Measurements from ENCODE around the gene CEP57L1. TPM values are rescaled to one million over a fixed set of nuclear protein-coding genes. Genes with fewer than 3 reads are reported as not detected.
"Not testable (repeated sequence)": the region's sequence is repeated elsewhere in the genome, so short reads cannot be mapped to it uniquely, and the experiment has no call there.

Gene CEP57L1
- total RNA-seq, 1 donor from 2014 or later: 25.4 TPM

DNA sequence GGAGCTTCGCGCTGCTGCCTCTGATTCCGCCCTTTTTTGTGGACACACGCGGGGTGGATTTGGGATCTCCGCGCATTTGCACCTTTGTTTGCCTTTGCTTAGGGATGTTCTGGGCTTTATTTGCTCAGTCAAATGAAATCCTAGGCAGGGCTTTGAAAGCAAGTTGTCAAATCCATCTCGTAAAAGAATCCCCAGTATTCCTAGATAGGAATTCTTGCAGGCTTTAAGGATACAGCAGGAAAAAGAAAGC, 453 bp downstream of the CEP57L1 start:
- intact Hi-C loops (cut with micrococcal nuclease): loop anchor here (1.0 to 10.0 kb wide), 9 partner anchors 9 to 1779 kb away; partner anchors contain the start of genes AMD1, ARMC2, CD164 and MICAL1
- H3K4me1 Mint-ChIP-seq (ENCODE audit: low read depth): peaks cover 45% of the 10 kb centered on the region
- peak overlapping the region; percentile 99 for H3K27ac Mint-ChIP-seq

DNA sequence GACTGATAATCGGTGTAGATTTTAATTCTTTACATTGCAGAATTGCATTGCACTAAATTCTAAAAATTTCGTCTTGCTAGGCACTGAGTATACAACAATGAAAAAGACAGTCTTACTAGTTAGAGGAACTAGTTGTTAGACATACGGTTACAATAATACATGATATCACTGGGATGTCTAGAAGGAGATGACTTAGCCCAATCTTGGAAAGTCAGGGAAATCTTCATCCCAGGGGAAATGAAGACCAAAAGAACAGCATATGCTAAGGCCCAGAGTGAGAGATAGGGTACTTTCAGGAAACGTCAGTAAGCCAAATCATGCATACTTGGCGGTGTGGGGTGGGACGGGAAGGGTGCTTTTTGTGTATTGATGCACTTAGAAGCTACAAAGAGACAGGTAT, 901 bp downstream of the CEP57L1 start:
- H3K27ac Mint-ChIP-seq: peak overlapping the region; percentile 36
- H3K9me3 Mint-ChIP-seq: no peaks in the 10 kb centered on the region
- peak overlapping the region; percentile 93 for H3K4me3 Mint-ChIP-seq (ENCODE audit: low read depth)
- H3K4me1 Mint-ChIP-seq (ENCODE audit: low read depth): peaks cover 44% of the 10 kb centered on the region
- intact Hi-C loops (cut with micrococcal nuclease): loop anchor here (10.0 kb wide), 2 partner anchors 359 to 1779 kb away; partner anchors contain the start of genes AMD1 and MICAL1
- H3K36me3 Mint-ChIP-seq (ENCODE audit: low read depth): peaks cover 18% of the 10 kb centered on the region
- DNase-seq (ENCODE audit: low spot score): no peak
- no peaks in the 10 kb centered on the region for H3K27me3 Mint-ChIP-seq (ENCODE audit: low read depth)

More for the DNA sequence above, 453 bp downstream of the CEP57L1 start:
- no peaks in the 10 kb centered on the region for H3K9me3 Mint-ChIP-seq
- peaks cover 15% of the 10 kb centered on the region for H3K36me3 Mint-ChIP-seq (ENCODE audit: low read depth)
- no peaks in the 10 kb centered on the region for H3K27me3 Mint-ChIP-seq (ENCODE audit: low read depth)
- no peak for DNase-seq (ENCODE audit: low spot score)
- peak overlapping the region; percentile 93 for H3K4me3 Mint-ChIP-seq (ENCODE audit: low read depth)

DNA sequence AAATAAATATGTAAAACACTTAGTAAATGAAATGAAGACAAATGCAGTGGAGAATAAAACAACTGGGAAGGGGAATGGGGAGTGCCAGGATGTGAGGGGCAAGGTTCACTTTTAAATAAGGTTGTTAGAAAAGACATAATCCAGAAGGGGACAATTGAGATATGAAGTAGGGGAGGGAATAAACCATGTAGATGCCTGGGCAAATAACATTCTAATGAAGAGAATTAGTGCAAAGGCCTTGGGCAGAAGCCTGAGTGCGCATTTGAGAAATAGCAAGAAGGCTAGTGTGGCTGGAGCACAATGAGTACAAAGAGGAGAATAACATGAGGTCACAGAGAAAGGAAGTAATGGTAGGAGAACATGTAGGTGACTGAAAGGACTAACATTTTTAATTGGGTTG, 2.4 kb downstream of the CEP57L1 start:
- H3K4me3 Mint-ChIP-seq (ENCODE audit: low read depth): no peak overlapping the region
- H3K4me1 Mint-ChIP-seq (ENCODE audit: low read depth): peaks cover 31% of the 10 kb centered on the region
- no peak for DNase-seq (ENCODE audit: low spot score)
- H3K9me3 Mint-ChIP-seq: no peaks in the 10 kb centered on the region
- H3K27ac Mint-ChIP-seq: no peak overlapping the region
- peaks cover 27% of the 10 kb centered on the region for H3K36me3 Mint-ChIP-seq (ENCODE audit: low read depth)
- intact Hi-C loops (cut with micrococcal nuclease): loop anchor here (10.0 kb wide), 2 partner anchors 357 to 1777 kb away; partner anchors contain the start of genes AMD1 and MICAL1
- H3K27me3 Mint-ChIP-seq (ENCODE audit: low read depth): no peaks in the 10 kb centered on the region

DNA sequence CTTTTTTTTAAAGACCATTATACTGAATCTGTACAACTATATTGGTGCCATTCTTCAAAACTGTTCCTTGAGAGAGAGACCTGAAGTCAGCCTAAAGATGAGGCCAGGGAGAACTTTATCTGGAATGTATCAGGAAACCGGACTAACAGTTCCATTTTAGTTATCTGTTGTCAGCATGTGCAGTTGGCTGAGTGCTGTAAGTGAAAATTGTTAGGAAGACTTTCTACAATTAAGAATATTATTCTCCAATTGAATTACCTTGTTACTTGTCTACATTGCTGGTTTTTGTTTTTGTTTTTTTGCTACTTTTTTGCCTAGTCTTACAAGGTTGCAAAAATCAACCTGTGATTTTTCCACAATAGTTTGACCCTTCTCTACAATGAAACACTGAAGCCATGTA, 7.5 kb downstream of the CEP57L1 start:
- Mint-ChIP-seq H3K27ac (no peak overlapping the region), H3K36me3 (ENCODE audit: low read depth) (peaks cover 34% of the 10 kb centered on the region), H3K9me3 (no peaks in the 10 kb centered on the region), H3K4me1 (ENCODE audit: low read depth) (peaks cover 26% of the 10 kb centered on the region), H3K4me3 (ENCODE audit: low read depth) (no peak overlapping the region), H3K27me3 (ENCODE audit: low read depth) (no peaks in the 10 kb centered on the region)
- DNase-seq (ENCODE audit: low spot score): no peak
- intact Hi-C loops (cut with micrococcal nuclease): loop anchor here (5.0 kb wide), 1 partner anchor 85 kb away; no protein-coding TSS in a partner anchor

DNA sequence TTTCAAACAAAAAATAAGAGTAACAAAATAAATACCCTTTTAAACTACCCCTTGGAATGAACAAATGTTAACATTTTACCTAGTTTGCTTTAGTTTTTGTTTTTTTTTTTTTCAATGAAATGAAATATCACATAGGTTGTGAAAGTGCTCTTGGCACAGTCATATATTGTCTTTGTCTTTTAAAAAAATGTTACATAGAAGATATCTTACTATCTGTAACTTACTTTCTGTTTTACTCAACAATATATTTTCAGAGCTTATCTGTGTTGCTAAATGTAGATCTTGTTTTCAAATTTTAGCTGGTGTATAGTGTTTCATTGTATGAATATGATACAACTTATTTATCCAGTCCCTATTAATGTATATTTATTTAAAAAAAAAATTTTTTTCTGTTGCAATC, 8.6 kb downstream of the CEP57L1 start:
- no peak for DNase-seq (ENCODE audit: low spot score)
- Mint-ChIP-seq H3K4me3 (ENCODE audit: low read depth) (no peak overlapping the region), H3K4me1 (ENCODE audit: low read depth) (peaks cover 17% of the 10 kb centered on the region), H3K36me3 (ENCODE audit: low read depth) (peaks cover 30% of the 10 kb centered on the region), H3K27me3 (ENCODE audit: low read depth) (no peaks in the 10 kb centered on the region), H3K27ac (peak overlapping the region; percentile 60), H3K9me3 (no peaks in the 10 kb centered on the region)
- intact Hi-C loops (cut with micrococcal nuclease): loop anchor here (1.0 to 5.0 kb wide), 2 partner anchors 9 to 83 kb away; partner anchors contain the start of gene CEP57L1

DNA sequence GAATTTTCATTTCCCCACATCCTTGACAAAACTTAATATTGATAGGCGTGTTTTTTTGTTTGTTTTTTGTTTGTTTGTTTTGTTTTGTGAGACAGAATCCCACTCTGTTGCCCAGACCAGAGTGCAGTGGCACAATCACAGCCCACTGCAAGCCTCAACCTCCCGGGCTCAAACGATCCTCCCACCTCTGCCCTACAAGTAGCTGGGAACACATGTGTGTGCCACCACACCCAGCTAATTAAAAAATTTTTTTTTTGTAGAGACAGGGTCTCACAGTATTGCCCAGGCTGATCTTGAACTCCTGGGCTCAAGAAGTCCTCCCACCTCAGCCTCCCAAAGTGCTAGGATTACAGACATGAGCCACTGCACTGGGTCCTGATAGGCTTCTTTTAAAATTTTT, 9.2 kb downstream of the CEP57L1 start:
- H3K4me3 Mint-ChIP-seq (ENCODE audit: low read depth): no peak overlapping the region
- no peak for DNase-seq (ENCODE audit: low spot score)

DNA sequence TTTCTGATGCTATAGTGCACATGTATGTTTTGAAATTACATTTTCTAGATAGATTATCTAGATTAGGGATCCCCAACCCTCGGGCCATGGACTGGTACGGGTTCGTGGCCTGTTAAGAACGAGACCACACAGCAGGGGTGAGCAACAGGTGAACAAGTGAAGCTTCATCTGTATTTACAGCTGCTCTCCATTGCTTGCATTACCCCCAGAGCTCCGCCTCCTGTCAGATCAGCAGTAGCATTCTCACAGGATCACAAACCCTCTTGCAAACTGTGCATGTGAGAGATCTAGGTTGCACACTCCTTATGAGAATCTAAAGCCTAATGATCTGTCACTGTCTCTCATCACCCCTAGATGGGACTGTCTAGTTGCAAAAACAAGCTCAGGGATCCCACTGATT, 10.4 kb downstream of the CEP57L1 start:
- Mint-ChIP-seq H3K27me3 (ENCODE audit: low read depth) (no peaks in the 10 kb centered on the region), H3K9me3 (peaks cover 11% of the 10 kb centered on the region), H3K4me1 (ENCODE audit: low read depth) (peaks cover 17% of the 10 kb centered on the region), H3K27ac (no peak overlapping the region), H3K4me3 (ENCODE audit: low read depth) (no peak overlapping the region), H3K36me3 (ENCODE audit: low read depth) (peaks cover 37% of the 10 kb centered on the region)
- DNase-seq (ENCODE audit: low spot score): no peak
- intact Hi-C loops (cut with micrococcal nuclease): no loop called here

More for the DNA sequence above, 9.2 kb downstream of the CEP57L1 start:
- Mint-ChIP-seq H3K9me3 (no peaks in the 10 kb centered on the region), H3K27me3 (ENCODE audit: low read depth) (no peaks in the 10 kb centered on the region), H3K4me1 (ENCODE audit: low read depth) (peaks cover 17% of the 10 kb centered on the region), H3K36me3 (ENCODE audit: low read depth) (peaks cover 30% of the 10 kb centered on the region), H3K27ac (no peak overlapping the region)
- intact Hi-C loops (cut with micrococcal nuclease): loop anchor here (1.0 to 5.0 kb wide), 2 partner anchors 9 to 83 kb away; partner anchors contain the start of gene CEP57L1

DNA sequence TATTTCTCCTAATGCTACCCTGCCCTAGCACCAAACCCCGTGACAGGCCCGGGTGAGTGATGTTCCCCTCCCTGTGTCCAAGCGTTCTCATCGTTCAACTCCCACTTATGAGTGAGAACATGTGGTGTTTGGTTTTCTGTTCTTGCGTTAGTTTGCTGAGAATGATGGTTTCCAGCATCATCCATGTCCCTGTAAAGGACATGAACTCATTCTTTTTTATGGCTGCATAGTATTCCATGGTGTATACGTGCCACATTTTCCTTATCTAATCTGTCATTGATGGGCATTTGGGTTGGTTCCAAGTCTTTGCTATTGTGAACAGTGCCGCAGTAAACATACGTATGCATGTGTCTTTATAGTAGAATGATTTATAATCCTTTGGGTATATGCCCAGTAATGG, 14.4 kb downstream of the CEP57L1 start:
- H3K4me3 Mint-ChIP-seq (ENCODE audit: low read depth); DNase-seq (ENCODE audit: low spot score); intact Hi-C loops (cut with micrococcal nuclease); H3K27ac Mint-ChIP-seq; H3K27me3 Mint-ChIP-seq (ENCODE audit: low read depth): not testable (repeated sequence)
- Mint-ChIP-seq H3K9me3 (peaks cover 17% of the 10 kb centered on the region), H3K4me1 (ENCODE audit: low read depth) (peaks cover 16% of the 10 kb centered on the region), H3K36me3 (ENCODE audit: low read depth) (peaks cover 40% of the 10 kb centered on the region)

DNA sequence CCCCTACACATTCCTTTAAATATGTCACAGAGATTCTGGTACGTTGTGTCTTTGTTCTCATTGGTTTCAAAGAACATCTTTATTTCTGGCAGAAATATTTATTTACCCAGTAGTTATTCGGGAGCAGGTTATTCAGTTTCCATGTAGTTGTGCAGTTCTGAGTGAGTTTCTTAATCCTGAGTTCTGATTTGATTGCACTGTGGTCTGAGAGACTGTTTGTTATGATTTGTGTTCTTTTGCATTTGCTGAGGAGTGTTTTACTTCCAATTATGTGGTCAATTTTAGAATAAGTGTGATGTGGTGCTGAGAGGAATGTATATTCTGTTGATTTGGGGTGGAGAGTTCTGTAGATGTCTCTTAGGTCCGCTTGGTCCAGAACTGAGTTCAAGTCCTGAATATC, 17.4 kb downstream of the CEP57L1 start:
- H3K27ac Mint-ChIP-seq; DNase-seq (ENCODE audit: low spot score); H3K27me3 Mint-ChIP-seq (ENCODE audit: low read depth); H3K4me3 Mint-ChIP-seq (ENCODE audit: low read depth); intact Hi-C loops (cut with micrococcal nuclease); H3K4me1 Mint-ChIP-seq (ENCODE audit: low read depth): not testable (repeated sequence)
- Mint-ChIP-seq H3K36me3 (ENCODE audit: low read depth) (peaks cover 31% of the 10 kb centered on the region), H3K9me3 (peaks cover 17% of the 10 kb centered on the region)

DNA sequence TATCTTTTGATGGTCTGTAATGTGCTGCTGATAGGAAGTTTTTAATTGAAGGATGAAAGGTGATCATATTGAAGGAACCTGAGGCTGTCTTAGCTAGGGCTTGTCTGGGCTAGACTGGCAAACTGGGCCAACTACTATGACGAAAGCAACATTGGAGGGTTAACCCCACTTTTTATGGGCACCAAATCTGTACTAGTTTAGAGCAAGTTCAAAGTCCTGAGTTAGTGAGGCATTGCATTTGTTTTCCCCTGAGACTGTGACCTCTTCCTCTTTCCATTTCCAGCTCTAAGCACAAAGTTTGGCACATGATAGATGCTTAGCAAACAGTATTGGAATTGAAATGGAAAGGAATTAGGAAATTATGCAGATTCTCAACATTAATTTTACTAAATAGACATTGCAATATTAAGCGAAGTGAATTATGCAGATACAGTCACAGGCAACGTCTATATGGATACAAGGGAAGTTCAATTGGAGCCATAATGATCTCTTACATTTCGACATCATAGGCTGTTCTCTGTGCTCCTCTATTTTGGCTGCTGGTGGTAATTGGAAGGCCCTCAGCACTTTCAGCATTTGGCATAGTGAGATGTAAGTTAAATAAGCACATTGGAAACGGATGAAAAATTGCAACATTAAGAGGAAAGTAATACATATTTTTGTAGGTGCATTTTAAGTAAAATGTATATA, 22.2 kb downstream of the CEP57L1 start:
- no peaks in the 10 kb centered on the region for H3K9me3 Mint-ChIP-seq
- DNase-seq (ENCODE audit: low spot score): no peak
- intact Hi-C loops (cut with micrococcal nuclease): no loop called here
- H3K27ac Mint-ChIP-seq: no peak overlapping the region
- peaks cover 31% of the 10 kb centered on the region for H3K4me1 Mint-ChIP-seq (ENCODE audit: low read depth)
- H3K36me3 Mint-ChIP-seq (ENCODE audit: low read depth): peaks cover under 1% of the 10 kb centered on the region
- H3K4me3 Mint-ChIP-seq (ENCODE audit: low read depth): no peak overlapping the region
- no peaks in the 10 kb centered on the region for H3K27me3 Mint-ChIP-seq (ENCODE audit: low read depth)

DNA sequence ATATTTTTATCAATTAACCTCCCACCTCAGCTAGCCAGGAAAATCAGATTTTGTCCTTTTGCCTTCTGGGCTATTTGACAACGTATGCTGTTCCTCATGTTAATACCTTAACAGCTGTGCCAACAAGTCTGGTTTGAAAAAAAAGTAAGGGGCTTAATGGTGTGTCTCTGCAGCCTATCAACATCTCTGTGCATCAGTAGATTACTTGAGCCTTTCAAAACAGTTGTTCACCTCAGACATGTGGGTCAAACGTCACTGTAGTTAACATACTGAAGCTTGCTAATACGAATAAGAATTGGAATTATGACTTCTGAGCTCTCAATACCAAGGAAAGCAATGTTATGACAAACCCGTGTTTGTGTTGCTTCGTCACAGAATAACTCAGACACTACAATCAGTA, 23.0 kb downstream of the CEP57L1 start:
- no peaks in the 10 kb centered on the region for H3K36me3 Mint-ChIP-seq (ENCODE audit: low read depth)
- no peak overlapping the region for H3K27ac Mint-ChIP-seq
- no peaks in the 10 kb centered on the region for H3K9me3 Mint-ChIP-seq
- no peak overlapping the region for H3K4me3 Mint-ChIP-seq (ENCODE audit: low read depth)
- no peak for DNase-seq (ENCODE audit: low spot score)
- H3K4me1 Mint-ChIP-seq (ENCODE audit: low read depth): peaks cover 27% of the 10 kb centered on the region
- intact Hi-C loops (cut with micrococcal nuclease): no loop called here
- no peaks in the 10 kb centered on the region for H3K27me3 Mint-ChIP-seq (ENCODE audit: low read depth)

DNA sequence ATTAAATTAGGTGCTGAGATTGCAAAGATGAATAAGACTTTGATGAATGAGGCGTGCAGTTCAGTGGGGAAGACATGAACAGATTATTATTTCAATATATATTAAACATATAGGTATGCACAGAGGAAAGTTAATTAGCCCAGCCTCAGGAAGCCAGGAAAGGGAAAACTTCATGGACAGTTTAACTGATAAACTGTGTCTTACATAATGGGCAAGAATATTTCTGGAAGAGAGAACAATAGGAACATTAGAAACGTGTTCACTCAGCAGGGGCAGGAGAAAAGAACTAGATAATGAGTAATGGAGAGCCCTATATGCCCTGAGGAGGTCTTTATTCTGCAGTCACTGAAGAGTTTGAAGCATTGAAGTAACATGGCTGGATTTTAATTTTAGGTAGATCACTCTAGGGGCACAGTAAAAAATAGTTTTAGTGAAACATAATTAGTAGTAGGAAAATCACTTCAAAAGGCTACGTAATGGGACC, 23.6 kb downstream of the CEP57L1 start:
- H3K9me3 Mint-ChIP-seq: no peaks in the 10 kb centered on the region

DNA sequence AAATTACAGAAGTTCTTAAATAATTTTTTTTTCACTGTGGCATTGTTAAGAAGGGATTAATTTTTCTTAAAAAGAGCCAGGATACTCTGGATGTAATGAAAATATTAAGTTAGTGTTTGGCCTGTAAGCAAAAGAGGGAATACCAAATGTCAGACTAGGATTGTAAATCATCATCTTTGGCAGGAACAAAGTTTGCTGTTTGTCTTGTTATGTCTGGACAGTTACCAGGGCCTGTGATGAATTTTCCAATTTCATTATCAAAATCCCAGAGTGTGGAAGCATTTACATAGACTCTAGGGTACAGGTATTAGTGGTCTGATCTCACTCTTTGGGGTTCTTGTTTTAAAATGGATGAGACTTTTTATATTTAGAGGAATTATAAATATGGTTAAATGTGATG, 26.1 kb downstream of the CEP57L1 start:
- Mint-ChIP-seq H3K27me3 (ENCODE audit: low read depth) (no peaks in the 10 kb centered on the region), H3K4me3 (ENCODE audit: low read depth) (no peak overlapping the region), H3K36me3 (ENCODE audit: low read depth) (no peaks in the 10 kb centered on the region), H3K9me3 (no peaks in the 10 kb centered on the region), H3K27ac (no peak overlapping the region), H3K4me1 (ENCODE audit: low read depth) (peaks cover 29% of the 10 kb centered on the region)
- intact Hi-C loops (cut with micrococcal nuclease): no loop called here
- DNase-seq (ENCODE audit: low spot score): no peak

More for the DNA sequence above, 23.6 kb downstream of the CEP57L1 start:
- Mint-ChIP-seq H3K4me1 (ENCODE audit: low read depth) (peaks cover 27% of the 10 kb centered on the region), H3K4me3 (ENCODE audit: low read depth) (no peak overlapping the region), H3K27me3 (ENCODE audit: low read depth) (no peaks in the 10 kb centered on the region), H3K27ac (no peak overlapping the region), H3K36me3 (ENCODE audit: low read depth) (no peaks in the 10 kb centered on the region)
- intact Hi-C loops (cut with micrococcal nuclease): no loop called here
- DNase-seq (ENCODE audit: low spot score): no peak
